ENCODE measurements around the gene MARK2.

The MARK2 gene

DNA sequence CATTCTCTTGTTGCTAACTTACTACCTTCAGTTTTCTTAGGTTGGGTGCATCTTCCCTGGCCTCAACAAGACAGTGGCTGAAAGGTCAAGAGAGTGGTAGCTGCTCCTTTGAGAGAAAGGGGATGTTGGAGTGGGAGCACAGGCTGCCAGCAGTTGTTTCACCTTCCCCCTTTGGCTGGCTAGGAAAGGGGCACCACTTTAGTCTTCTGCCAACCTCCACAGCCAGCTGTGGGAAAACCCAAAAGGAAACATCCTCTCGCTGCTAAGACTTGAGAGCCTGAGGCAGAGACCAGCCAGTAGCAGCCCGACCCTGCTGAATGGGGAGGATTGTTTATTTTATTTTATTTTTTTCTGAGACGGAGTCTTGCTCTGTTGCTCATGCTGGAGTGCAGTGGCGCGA, 34.4 kb downstream of the MARK2 start:
- DNase-seq: no peak
- Histone ChIP-seq H3K9me3 (ENCODE audit: severe bottlenecking) (no peaks in the 10 kb centered on the region), H3K27ac (no peak overlapping the region), H3K4me3 (ENCODE audit: low read depth, low read length) (no peak overlapping the region), H3K36me3 (peaks cover 10% of the 10 kb centered on the region), H3K27me3 (ENCODE audit: insufficient read depth, low read depth, severe bottlenecking) (no peaks in the 10 kb centered on the region)
- TF ChIP-seq, protein P1, sequence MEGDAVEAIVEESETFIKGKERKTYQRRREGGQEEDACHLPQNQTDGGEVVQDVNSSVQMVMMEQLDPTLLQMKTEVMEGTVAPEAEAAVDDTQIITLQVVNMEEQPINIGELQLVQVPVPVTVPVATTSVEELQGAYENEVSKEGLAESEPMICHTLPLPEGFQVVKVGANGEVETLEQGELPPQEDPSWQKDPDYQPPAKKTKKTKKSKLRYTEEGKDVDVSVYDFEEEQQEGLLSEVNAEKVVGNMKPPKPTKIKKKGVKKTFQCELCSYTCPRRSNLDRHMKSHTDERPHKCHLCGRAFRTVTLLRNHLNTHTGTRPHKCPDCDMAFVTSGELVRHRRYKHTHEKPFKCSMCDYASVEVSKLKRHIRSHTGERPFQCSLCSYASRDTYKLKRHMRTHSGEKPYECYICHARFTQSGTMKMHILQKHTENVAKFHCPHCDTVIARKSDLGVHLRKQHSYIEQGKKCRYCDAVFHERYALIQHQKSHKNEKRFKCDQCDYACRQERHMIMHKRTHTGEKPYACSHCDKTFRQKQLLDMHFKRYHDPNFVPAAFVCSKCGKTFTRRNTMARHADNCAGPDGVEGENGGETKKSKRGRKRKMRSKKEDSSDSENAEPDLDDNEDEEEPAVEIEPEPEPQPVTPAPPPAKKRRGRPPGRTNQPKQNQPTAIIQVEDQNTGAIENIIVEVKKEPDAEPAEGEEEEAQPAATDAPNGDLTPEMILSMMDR (IDR thresholded peaks at IDR 0.05; ENCODE audit: low read depth, low read length): no peak

DNA sequence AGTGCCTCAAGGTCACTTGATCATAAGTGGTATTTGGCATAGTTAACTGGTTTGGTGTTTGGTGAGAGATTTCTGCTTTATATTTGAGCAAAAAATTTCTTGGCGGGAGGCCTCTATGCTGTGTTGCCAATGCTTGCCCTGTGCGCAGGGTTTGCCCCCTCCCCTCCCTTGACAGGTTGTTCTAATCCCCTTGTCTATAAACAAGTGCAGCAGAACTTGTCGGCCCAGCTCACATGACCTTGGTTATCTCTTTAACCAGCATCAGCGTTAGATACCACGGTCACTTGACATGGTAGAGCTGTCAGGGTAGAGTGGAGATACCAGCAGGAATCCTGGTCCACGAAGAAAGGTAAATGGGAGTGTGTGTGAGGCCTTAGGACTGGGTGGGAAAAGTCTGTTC, 35.6 kb downstream of the MARK2 start:
- Histone ChIP-seq H3K27me3 (ENCODE audit: insufficient read depth, low read depth, severe bottlenecking) (no peaks in the 10 kb centered on the region), H3K27ac (no peak overlapping the region), H3K9me3 (ENCODE audit: severe bottlenecking) (no peaks in the 10 kb centered on the region), H3K4me3 (ENCODE audit: low read depth, low read length) (no peak overlapping the region), H3K36me3 (peaks cover 16% of the 10 kb centered on the region)
- no peak for DNase-seq
- TF ChIP-seq, protein P1 (IDR thresholded peaks at IDR 0.05; ENCODE audit: low read depth, low read length): no peak

DNA sequence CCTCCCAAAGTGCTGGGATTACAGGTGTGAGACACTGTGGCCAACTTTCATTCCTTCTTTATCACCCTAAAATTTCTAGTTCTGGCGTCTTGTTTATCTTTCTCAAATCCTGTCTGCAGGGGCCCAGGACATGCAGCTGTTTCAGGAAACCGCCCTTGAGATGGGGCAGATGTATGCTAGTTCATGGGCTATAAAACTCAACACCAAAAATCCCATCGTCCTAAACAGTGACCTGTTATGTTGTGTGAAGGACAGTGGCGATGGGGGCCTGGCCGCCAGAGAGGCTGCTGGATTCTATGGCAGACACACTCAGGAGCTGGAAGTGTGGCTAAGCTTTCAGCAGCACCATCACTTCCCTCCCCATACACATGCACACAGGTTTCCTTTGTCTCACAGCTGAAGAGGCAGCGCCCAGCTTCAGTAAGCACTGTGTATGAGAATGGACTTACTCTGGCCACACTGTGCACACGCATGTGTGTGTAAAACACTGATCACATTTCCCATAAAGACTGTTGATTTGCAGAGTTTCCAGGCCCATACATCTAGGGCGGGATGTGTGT, 36.7 kb downstream of the MARK2 start:
- TF ChIP-seq, protein P1 (IDR thresholded peaks at IDR 0.05; ENCODE audit: low read depth, low read length): no peak
- Histone ChIP-seq H3K9me3 (ENCODE audit: severe bottlenecking) (no peaks in the 10 kb centered on the region), H3K27me3 (ENCODE audit: insufficient read depth, low read depth, severe bottlenecking) (no peaks in the 10 kb centered on the region), H3K4me3 (ENCODE audit: low read depth, low read length) (no peak overlapping the region), H3K27ac (no peak overlapping the region), H3K36me3 (peaks cover 13% of the 10 kb centered on the region)
- no peak for DNase-seq

DNA sequence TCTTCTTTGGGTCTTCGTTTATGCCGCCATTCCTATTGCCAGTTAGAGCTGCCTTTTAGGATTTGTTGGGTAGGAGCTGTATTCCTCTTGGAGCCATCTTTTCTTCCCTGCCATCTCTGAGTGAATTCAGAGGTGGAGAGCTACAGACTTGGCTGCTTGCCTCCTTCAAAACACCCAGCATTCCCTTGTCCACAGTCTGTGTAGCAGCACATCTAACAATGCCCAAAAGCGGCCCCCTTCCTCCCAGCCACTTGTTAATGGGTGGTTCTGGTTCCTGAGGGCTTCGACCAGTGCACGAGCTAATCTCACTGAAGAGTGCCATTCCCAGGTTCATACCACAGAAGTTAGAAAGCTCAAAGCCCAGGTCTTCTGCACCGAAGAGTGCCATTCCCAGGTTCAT, 37.7 kb downstream of the MARK2 start:
- H3K27me3 ChIP-seq (ENCODE audit: insufficient read depth, low read depth, severe bottlenecking): no peaks in the 10 kb centered on the region
- TF ChIP-seq, protein P1 (IDR thresholded peaks at IDR 0.05; ENCODE audit: low read depth, low read length): no peak
- DNase-seq: no peak
- no peaks in the 10 kb centered on the region for H3K9me3 ChIP-seq (ENCODE audit: severe bottlenecking)
- H3K4me3 ChIP-seq (ENCODE audit: low read depth, low read length): no peak overlapping the region
- H3K27ac ChIP-seq: no peak overlapping the region
- peaks cover 13% of the 10 kb centered on the region for H3K36me3 ChIP-seq

DNA sequence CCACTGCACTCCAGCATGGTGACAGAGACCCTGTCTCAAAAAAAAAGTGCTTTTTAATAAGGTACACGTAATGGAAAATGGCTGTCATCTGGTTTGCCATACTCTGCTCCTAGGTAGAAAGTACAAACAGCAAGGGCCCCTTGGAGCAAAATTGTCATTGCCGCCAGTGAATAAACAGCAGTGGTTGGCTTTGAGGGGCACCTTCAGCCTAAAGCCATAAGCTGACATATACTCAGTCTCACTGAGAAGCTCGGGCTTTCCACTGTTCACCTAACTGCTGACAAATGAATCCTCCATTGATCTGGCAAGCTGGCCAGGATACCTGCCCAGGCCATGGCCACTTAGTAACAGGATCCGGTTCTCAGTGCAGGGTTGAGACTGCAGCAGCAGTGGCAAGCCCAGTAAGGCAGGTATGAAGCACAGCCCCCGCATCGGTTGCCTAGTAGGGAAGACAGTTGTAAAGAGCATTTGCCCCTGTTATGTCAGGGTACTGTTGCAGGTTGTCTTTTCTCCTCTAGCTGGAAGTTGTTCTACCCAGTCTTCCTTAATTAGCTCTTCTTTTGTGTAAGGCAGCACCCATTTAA, 38.8 kb downstream of the MARK2 start:
- TF ChIP-seq, protein P1 (IDR thresholded peaks at IDR 0.05; ENCODE audit: low read depth, low read length): no peak
- peaks cover 13% of the 10 kb centered on the region for H3K36me3 ChIP-seq
- H3K27ac ChIP-seq: no peak overlapping the region
- H3K27me3 ChIP-seq (ENCODE audit: insufficient read depth, low read depth, severe bottlenecking): no peaks in the 10 kb centered on the region
- no peak for DNase-seq
- no peak overlapping the region for H3K4me3 ChIP-seq (ENCODE audit: low read depth, low read length)
- no peaks in the 10 kb centered on the region for H3K9me3 ChIP-seq (ENCODE audit: severe bottlenecking)
